LNCAP (cell line): Measurements from ENCODE around the gene BCAT1.

ENCODE experiments used
- CTCF ChIP-seq: fragments of 450-650 bp; IDR thresholded peaks from 2 replicates; pipeline ENCODE4 v1.5.1; 2017; ENCODE audit warnings: mild to moderate bottlenecking

Gene BCAT1

GRCh38 chr12:24780697-24781368 lies 168.1 kb downstream of the BCAT1 start:
- no peak for TF ChIP-seq CTCF

- no peak for TF ChIP-seq CTCF
Observed at GRCh38 chr12:24778486-24779304, 170.2 kb downstream of the BCAT1 start.

GRCh38 chr12:24777359-24777758 lies 171.5 kb downstream of the BCAT1 start:
- TF ChIP-seq CTCF: no peak

GRCh38 chr12:24776861-24777260 lies 172.0 kb downstream of the BCAT1 start:
- TF ChIP-seq CTCF: no peak

- TF ChIP-seq CTCF: no peak
Observed at GRCh38 chr12:24775073-24775472, 173.8 kb downstream of the BCAT1 start.

- TF ChIP-seq CTCF: no peak
Observed at GRCh38 chr12:24773996-24774395, 174.9 kb downstream of the BCAT1 start.

- no peak for TF ChIP-seq CTCF
Observed at GRCh38 chr12:24772813-24773212, 176.1 kb downstream of the BCAT1 start.
